Naive thymus-derived CD4-positive, alpha-beta T cell (primary cell): Measurements from ENCODE around the gene KIF14. TPM values are rescaled to one million over a fixed set of nuclear protein-coding genes. Genes with fewer than 3 reads are reported as not detected.
A peak's percentile ranks its signal among the peaks of the same experiment; 100 is the strongest.
"Not testable (repeated sequence)": the region's sequence is repeated elsewhere in the genome, so short reads cannot be mapped to it uniquely, and the experiment has no call there.

Experiments used
- ATAC-seq: fragments of 150-1000 bp; cut with Tn5 transposase; 2 replicates; pipeline ENCODE4 v1.10.0; 2021; ENCODE audit warnings: mild to moderate bottlenecking, moderate library complexity
- CTCF ChIA-PET: fragments of 350-600 bp; sonication (Branson Sonifier 250); formaldehyde crosslinking; loops from one replicate; lab custom pipeline; 2021; ENCODE audit warnings: antibody characterized with exemption; lab: Charles Lee
- POLR2A ChIA-PET: fragments of 350-600 bp; sonication (Branson Sonifier 250); formaldehyde crosslinking; loops from one replicate; lab custom pipeline; 2021; ENCODE audit warnings: antibody characterized with exemption, inconsistent platforms; lab: Charles Lee
- DNase-seq, 9 donors: peaks; one replicate each; pipeline versions ENCODE4 v3.0.0 to v3.0.0-alpha.2; 2020 to 2022; ENCODE audit warnings: mixed read lengths in 1 of 9
- H3K27ac ChIP-seq: one replicate; pipeline ENCODE4 v1.7.0; 2013; ENCODE audit warnings: mild to moderate bottlenecking, low read depth, low read length, moderate library complexity
- H3K27me3 ChIP-seq, 2 donors: one replicate each; pipeline ENCODE4 v1.7.0; 2013; ENCODE audit warnings: low read length in 2 of 2, mild to moderate bottlenecking in 2 of 2, moderate library complexity in 2 of 2; ENCODE audit not compliant: control insufficient read depth in 2 of 2, insufficient read depth in 2 of 2
- H3K36me3 ChIP-seq, 3 experiments: 1 replicate in 2 of 3; 2 replicates in 1 of 3; pipeline ENCODE4 v1.7.0; 2013; ENCODE audit warnings: low read length in 3 of 3, mild to moderate bottlenecking in 3 of 3, moderate library complexity in 1 of 3; ENCODE audit not compliant: insufficient read depth in 3 of 3, control insufficient read depth in 2 of 3
- H3K4me1 ChIP-seq, 2 donors: one replicate each; pipeline ENCODE4 v1.7.0; 2013; ENCODE audit warnings: low read length in 2 of 2, mild to moderate bottlenecking in 2 of 2, moderate library complexity in 1 of 2; ENCODE audit not compliant: control insufficient read depth in 2 of 2, insufficient read depth in 2 of 2
- H3K4me3 ChIP-seq: 2 replicates; pipeline ENCODE4 v1.7.0; 2013; ENCODE audit warnings: mild to moderate bottlenecking, low read length
- H3K9me3 ChIP-seq, 3 experiments: 1 replicate in 2 of 3; 2 replicates in 1 of 3; pipeline ENCODE4 v1.7.0; 2013; ENCODE audit warnings: low read length in 3 of 3; ENCODE audit not compliant: control insufficient read depth in 2 of 3
- H3K27ac Mint-ChIP-seq, 9 donors: one replicate each; pipeline ENCODE4 v1.8.0; 2020 to 2022; ENCODE audit warnings: mixed read lengths in 9 of 9, mild to moderate bottlenecking in 8 of 9, moderate library complexity in 5 of 9, inconsistent platforms in 2 of 9
- H3K27me3 Mint-ChIP-seq, 5 donors: one replicate each; pipeline ENCODE4 v1.8.0; 2021 to 2022; ENCODE audit warnings: mixed read lengths in 5 of 5, mild to moderate bottlenecking in 1 of 5
- H3K36me3 Mint-ChIP-seq, 5 donors: one replicate each; pipeline ENCODE4 v1.8.0; 2020 to 2022; ENCODE audit warnings: mixed read lengths in 5 of 5, mild to moderate bottlenecking in 3 of 5, inconsistent platforms in 1 of 5
- H3K4me1 Mint-ChIP-seq, 7 donors: one replicate each; pipeline ENCODE4 v1.8.0; 2020 to 2022; ENCODE audit warnings: mixed read lengths in 7 of 7, mild to moderate bottlenecking in 3 of 7, inconsistent platforms in 1 of 7
- H3K4me3 Mint-ChIP-seq, 10 donors: one replicate each; pipeline ENCODE4 v1.8.0; 2020 to 2022; ENCODE audit warnings: mild to moderate bottlenecking in 10 of 10, mixed read lengths in 10 of 10, moderate library complexity in 6 of 10, inconsistent platforms in 2 of 10
- H3K9me3 Mint-ChIP-seq, 11 donors: one replicate each; pipeline ENCODE4 v1.8.0; 2020 to 2022; ENCODE audit warnings: mixed read lengths in 11 of 11, mild to moderate bottlenecking in 4 of 11, inconsistent platforms in 1 of 11, moderate library complexity in 1 of 11
- intact Hi-C, 2 donors: fragments of 100-400 bp; cut with micrococcal nuclease; formaldehyde crosslinking; loops; one replicate each; pipeline ENCODE4 v1.15.1; 2023
- polyA plus RNA-seq, 2 donors: library from polyadenylated mRNA; unstranded; fragments of 300-500 nt; fragmentation: Illumina TruSeq; gene quantifications; one replicate each; pipeline ENCODE4 v1.2.3, GENCODE V29; 2021
- total RNA-seq, 6 experiments: library from RNA in 5 of 6; stranded (reverse) in 5 of 6; gene quantifications; 1 replicate in 5 of 6; 2 replicates in 1 of 6; pipeline ENCODE4 v1.2.3 and lab custom pipeline; 2021 to 2026

KIF14 gene
- total and polyA plus RNA-seq, 7 experiments from 2014 or later, result 0.16 to 16.2 (median 0.42) TPM; not detected in 4

DNA sequence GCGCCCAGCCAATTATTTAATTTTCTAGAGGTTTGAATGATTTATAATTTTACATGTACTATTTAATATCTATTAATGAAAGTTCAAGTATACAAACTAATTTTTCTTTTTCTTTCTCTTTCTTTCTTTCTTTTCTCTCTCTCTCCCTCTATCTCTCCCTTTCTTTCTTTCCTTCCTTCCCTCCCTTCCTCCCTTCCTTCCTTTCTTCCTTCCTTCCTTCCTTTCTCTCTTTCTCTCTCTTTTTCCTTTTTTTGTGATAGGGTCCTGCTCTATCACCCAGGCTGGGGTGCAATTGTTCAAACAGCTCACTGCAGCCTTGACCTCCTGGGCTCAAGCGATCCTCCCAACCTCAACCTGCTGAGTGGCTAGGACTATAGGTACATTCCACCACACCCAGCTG is 16.1 kb upstream of the KIF14 start:
- no peak overlapping the region for H3K4me3 Mint-ChIP-seq
- peak overlapping the region in 1 of 9 donors; percentile 51 for H3K27ac Mint-ChIP-seq
- H3K27ac ChIP-seq, result no peak overlapping the region
- DNase-seq, result no peak
- no peaks in the 10 kb centered on the region for H3K9me3 ChIP-seq
- no peaks in the 10 kb centered on the region for H3K27me3 Mint-ChIP-seq
- H3K4me3 ChIP-seq, result no peak overlapping the region
- peaks cover 0 to 10% (median 0%) of the 10 kb centered on the region in 7 donors for H3K4me1 Mint-ChIP-seq
- no peaks in the 10 kb centered on the region for H3K4me1 ChIP-seq
- ATAC-seq, result no peak
- H3K27me3 ChIP-seq, result no peaks in the 10 kb centered on the region
- H3K36me3 Mint-ChIP-seq, result peaks cover 0 to 20% (median 8%) of the 10 kb centered on the region in 5 donors
- no peaks in the 10 kb centered on the region for H3K9me3 Mint-ChIP-seq
- peaks cover 0 to 4% (median 0%) of the 10 kb centered on the region in 3 experiments for H3K36me3 ChIP-seq
- ChIA-PET CTCF (interaction anchor here (1.3 kb wide), 1 partner anchor 14 kb away, joined by 4 read pairs; no protein-coding TSS in a partner anchor), POLR2A (no interaction called here)
- intact Hi-C loops, result no loop called here

GRCh38 chr1:200634261-200635122 is 13.9 kb upstream of the KIF14 start:
- H3K4me1 Mint-ChIP-seq, result peaks cover 0 to 4% (median 0%) of the 10 kb centered on the region in 7 donors
- no peaks in the 10 kb centered on the region for H3K4me1 ChIP-seq
- H3K9me3 Mint-ChIP-seq, result no peaks in the 10 kb centered on the region
- H3K27ac Mint-ChIP-seq, result peak overlapping the region in 1 of 9 donors; percentile 66
- CTCF ChIA-PET, result no interaction called here
- intact Hi-C loops, result no loop called here
- no peak for ATAC-seq
- no peaks in the 10 kb centered on the region for H3K27me3 ChIP-seq
- H3K27ac ChIP-seq, result no peak overlapping the region
- no peaks in the 10 kb centered on the region for H3K27me3 Mint-ChIP-seq
- no peak for DNase-seq
- H3K4me3 ChIP-seq, result no peak overlapping the region
- no peaks in the 10 kb centered on the region for H3K9me3 ChIP-seq
- POLR2A ChIA-PET, result no interaction called here
- H3K36me3 ChIP-seq, result no peaks in the 10 kb centered on the region
- no peak overlapping the region for H3K4me3 Mint-ChIP-seq
- H3K36me3 Mint-ChIP-seq, result peaks cover 0 to 12% (median 1%) of the 10 kb centered on the region in 5 donors

DNA sequence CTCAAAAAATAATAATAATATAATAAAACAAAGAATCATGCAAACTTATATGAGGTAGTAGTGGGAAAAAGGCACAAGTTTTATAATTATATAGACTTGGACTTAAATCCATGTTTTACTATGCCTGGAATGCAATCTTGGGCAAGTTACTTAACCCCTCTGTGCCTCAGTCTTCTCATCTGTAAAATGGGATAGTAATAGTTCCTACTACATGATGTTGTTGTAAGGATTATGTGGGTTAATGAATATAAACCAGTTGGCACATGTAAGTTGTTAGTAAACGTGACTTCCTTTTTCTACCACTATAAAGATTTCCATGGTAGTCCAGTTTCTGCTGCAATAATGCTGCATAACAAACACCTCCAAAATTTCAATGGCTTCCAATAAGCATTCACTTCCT is 10.8 kb upstream of the KIF14 start:
- H3K9me3 ChIP-seq, result no peaks in the 10 kb centered on the region
- Mint-ChIP-seq H3K4me3 (no peak overlapping the region), H3K36me3 (peaks cover 0 to 4% (median 0%) of the 10 kb centered on the region in 5 donors), H3K27me3 (no peaks in the 10 kb centered on the region), H3K9me3 (no peaks in the 10 kb centered on the region), H3K27ac (peak overlapping the region in 1 of 9 donors; percentile 6), H3K4me1 (peaks cover 0 to 23% (median 4%) of the 10 kb centered on the region in 7 donors)
- H3K4me3 ChIP-seq, result no peak overlapping the region
- H3K27me3 ChIP-seq, result no peaks in the 10 kb centered on the region
- intact Hi-C loops, result no loop called here
- ChIA-PET POLR2A (no interaction called here), CTCF (no interaction called here)
- DNase-seq (no peak), ATAC-seq (no peak)
- H3K4me1 ChIP-seq, result peaks cover 0 to 9% of the 10 kb centered on the region in 2 donors
- H3K27ac ChIP-seq, result no peak overlapping the region
- no peaks in the 10 kb centered on the region for H3K36me3 ChIP-seq

- H3K4me3 ChIP-seq, intact Hi-C loops, H3K27me3 Mint-ChIP-seq, DNase-seq, H3K9me3 ChIP-seq, H3K4me1 ChIP-seq, H3K9me3 Mint-ChIP-seq, ATAC-seq, H3K27ac Mint-ChIP-seq, H3K36me3 Mint-ChIP-seq, H3K27ac ChIP-seq, H3K36me3 ChIP-seq, H3K4me3 Mint-ChIP-seq, H3K27me3 ChIP-seq: not testable (repeated sequence)
- H3K4me1 Mint-ChIP-seq, result peaks cover 0 to 26% (median 4%) of the 10 kb centered on the region in 7 donors
- POLR2A ChIA-PET, result interaction anchor here (0.7 kb wide), 1 partner anchor 39 kb away, joined by 3 read pairs; the partner anchor contains the start of gene DDX59
- CTCF ChIA-PET, result interaction anchor here (0.8 kb wide), 1 partner anchor 1708 kb away, joined by 3 read pairs; no protein-coding TSS in a partner anchor
Measured at GRCh38 chr1:200630515-200630899, 10.0 kb upstream of the KIF14 start.

- no peak overlapping the region for H3K4me3 ChIP-seq
- H3K4me1 ChIP-seq, result peaks cover 0 to 9% of the 10 kb centered on the region in 2 donors
- peaks cover 0 to 4% (median 0%) of the 10 kb centered on the region in 5 donors for H3K36me3 Mint-ChIP-seq
- ATAC-seq (no peak), DNase-seq (no peak)
- no peaks in the 10 kb centered on the region for H3K36me3 ChIP-seq
- H3K9me3 ChIP-seq, result no peaks in the 10 kb centered on the region
- no peak overlapping the region for H3K27ac Mint-ChIP-seq
- H3K27me3 ChIP-seq, result no peaks in the 10 kb centered on the region
- intact Hi-C loops, result no loop called here
- H3K27ac ChIP-seq, result no peak overlapping the region
- H3K27me3 Mint-ChIP-seq, result no peaks in the 10 kb centered on the region
- POLR2A ChIA-PET, result interaction anchor here (0.7 kb wide), 1 partner anchor 40 kb away, joined by 3 read pairs; the partner anchor contains the start of gene DDX59
- H3K9me3 Mint-ChIP-seq, result no peaks in the 10 kb centered on the region
- CTCF ChIA-PET, result interaction anchor here (0.8 kb wide), 1 partner anchor 1709 kb away, joined by 3 read pairs; no protein-coding TSS in a partner anchor
- H3K4me3 Mint-ChIP-seq, result no peak overlapping the region
- peaks cover 0 to 31% (median 8%) of the 10 kb centered on the region in 7 donors for H3K4me1 Mint-ChIP-seq
Measured at GRCh38 chr1:200629876-200630514, 9.4 kb upstream of the KIF14 start.

- POLR2A ChIA-PET, result no interaction called here
- Mint-ChIP-seq H3K36me3 (peaks cover 0 to 4% (median 0%) of the 10 kb centered on the region in 5 donors), H3K4me3 (peak overlapping the region in 2 of 10 donors; percentile 14 to 49), H3K27ac (peak overlapping the region in 4 of 9 donors; percentile 9 to 71 (median 44)), H3K27me3 (no peaks in the 10 kb centered on the region), H3K9me3 (no peaks in the 10 kb centered on the region), H3K4me1 (peaks cover 0 to 37% (median 10%) of the 10 kb centered on the region in 7 donors)
- ATAC-seq (peak; percentile 84), DNase-seq (no peak)
- Histone ChIP-seq H3K9me3 (no peaks in the 10 kb centered on the region), H3K4me1 (peaks cover 0 to 9% of the 10 kb centered on the region in 2 donors), H3K36me3 (no peaks in the 10 kb centered on the region), H3K4me3 (no peak overlapping the region), H3K27me3 (no peaks in the 10 kb centered on the region), H3K27ac (no peak overlapping the region)
- intact Hi-C loops, result no loop called here
- CTCF ChIA-PET, result interaction anchor here (0.8 kb wide), 1 partner anchor 388 kb away, joined by 3 read pairs; no protein-coding TSS in a partner anchor
Measured at GRCh38 chr1:200628223-200628881, 7.8 kb upstream of the KIF14 start.
